Immature natural killer cell (primary cell): ENCODE measurements around the gene HP1BP3. TPM values are rescaled to one million over a fixed set of nuclear protein-coding genes. Genes with fewer than 3 reads are reported as not detected.
A peak's percentile ranks its signal among the peaks of the same experiment; 100 is the strongest.

ENCODE experiments used
- DNase-seq, 3 donors: peaks; one replicate each; pipeline ENCODE4 v3.0.0; 2022; ENCODE audit warnings: mixed read lengths in 1 of 3
- H3K27ac Mint-ChIP-seq, 6 donors: one replicate each; pipeline ENCODE4 v1.8.0; 2020; ENCODE audit warnings: mixed read lengths in 6 of 6, mild to moderate bottlenecking in 5 of 6, inconsistent platforms in 4 of 6, moderate library complexity in 3 of 6
- H3K27me3 Mint-ChIP-seq, 3 donors: one replicate each; pipeline ENCODE4 v1.8.0; 2020 to 2021; ENCODE audit warnings: low read depth in 3 of 3, mild to moderate bottlenecking in 3 of 3, mixed read lengths in 3 of 3, moderate library complexity in 3 of 3, inconsistent platforms in 1 of 3
- H3K36me3 Mint-ChIP-seq, 3 donors: one replicate each; pipeline ENCODE4 v1.8.0; 2020; ENCODE audit warnings: mixed read lengths in 3 of 3, inconsistent platforms in 2 of 3, mild to moderate bottlenecking in 2 of 3
- H3K4me1 Mint-ChIP-seq, 2 donors: one replicate each; pipeline ENCODE4 v1.8.0; 2020; ENCODE audit warnings: inconsistent platforms in 2 of 2, mild to moderate bottlenecking in 2 of 2, mixed read lengths in 2 of 2, moderate library complexity in 1 of 2
- H3K4me3 Mint-ChIP-seq, 5 donors: one replicate each; pipeline ENCODE4 v1.8.0; 2020; ENCODE audit warnings: mild to moderate bottlenecking in 5 of 5, mixed read lengths in 5 of 5, inconsistent platforms in 3 of 5, moderate library complexity in 3 of 5
- H3K9me3 Mint-ChIP-seq, 6 donors: one replicate each; pipeline ENCODE4 v1.8.0; 2020; ENCODE audit warnings: mild to moderate bottlenecking in 6 of 6, mixed read lengths in 6 of 6, inconsistent platforms in 4 of 6, moderate library complexity in 3 of 6
- polyA plus RNA-seq, 3 donors: library from polyadenylated mRNA; unstranded; fragments of 300-500 nt; fragmentation: Illumina TruSeq; gene quantifications; one replicate each; pipeline ENCODE4 v1.2.3, GENCODE V29; 2021

The HP1BP3 gene
- polyA plus RNA-seq, 3 donors from 2014 or later, result 160 to 208 (median 178) TPM

DNA sequence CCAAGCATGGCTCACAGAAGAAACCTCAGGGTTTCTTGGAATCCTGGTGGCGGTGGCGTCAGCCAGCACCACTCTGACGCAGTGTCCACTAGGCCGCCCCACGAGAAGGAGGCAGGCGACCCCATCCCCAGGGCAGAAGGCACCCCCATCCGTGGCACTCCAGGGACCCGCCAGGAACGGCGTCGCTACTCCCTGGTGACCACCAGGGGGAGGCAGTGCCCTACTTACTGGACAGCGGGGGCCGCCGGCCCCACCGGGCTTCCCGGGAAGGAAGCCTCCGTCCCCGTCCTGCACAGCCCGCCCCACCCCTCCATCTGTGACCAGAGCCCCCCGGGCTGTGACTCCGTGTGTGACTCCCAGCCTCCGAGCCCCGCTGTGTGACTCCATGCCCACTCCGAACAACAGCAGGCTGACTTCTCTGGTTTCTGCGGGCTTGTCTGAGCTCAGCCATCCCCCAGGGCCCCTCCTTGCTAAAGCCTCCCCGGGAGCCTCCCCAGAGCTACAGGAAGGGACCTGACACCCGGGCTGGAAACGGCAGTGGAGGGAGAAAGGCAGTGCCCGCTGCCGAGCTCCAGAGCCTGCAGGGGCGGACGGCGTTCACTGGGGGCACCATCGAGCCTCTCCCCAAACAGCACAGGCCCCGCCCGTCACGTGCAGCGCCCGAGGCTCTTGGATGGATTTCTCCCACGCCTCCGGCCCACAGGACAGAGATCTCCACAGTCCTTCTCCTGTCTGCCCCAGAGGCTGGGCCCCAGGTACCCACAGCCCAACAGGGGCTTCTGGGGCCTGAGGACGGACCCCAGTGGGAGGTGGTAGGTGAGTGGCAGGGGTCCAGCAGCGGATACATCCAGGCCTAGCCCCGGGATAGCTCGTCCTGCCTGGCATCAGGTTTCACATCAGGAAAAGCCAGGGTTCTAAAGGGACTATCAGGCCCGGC lies 90.4 kb downstream of the HP1BP3 start:
- Mint-ChIP-seq H3K36me3 (no peaks in the 10 kb centered on the region), H3K27ac (peak overlapping the region in 4 of 6 donors; percentile 5 to 75 (median 67)), H3K4me3 (peak overlapping the region; percentile 86 to 93 (median 89)), H3K9me3 (no peaks in the 10 kb centered on the region), H3K4me1 (peaks cover 5 to 6% of the 10 kb centered on the region in 2 donors), H3K27me3 (peaks cover 5 to 6% (median 6%) of the 10 kb centered on the region in 3 donors)
- DNase-seq, result peak; percentile 62 to 67 (median 63)

- no peaks in the 10 kb centered on the region for H3K36me3 Mint-ChIP-seq
- peak overlapping the region in 1 of 6 donors; percentile 1 for H3K27ac Mint-ChIP-seq
- peaks cover 5 to 6% (median 5%) of the 10 kb centered on the region in 3 donors for H3K27me3 Mint-ChIP-seq
- peaks cover 5 to 6% of the 10 kb centered on the region in 2 donors for H3K4me1 Mint-ChIP-seq
- DNase-seq, result no peak
- H3K4me3 Mint-ChIP-seq, result peak overlapping the region in 4 of 5 donors; percentile 30 to 93 (median 88)
- H3K9me3 Mint-ChIP-seq, result no peaks in the 10 kb centered on the region
Measured at GRCh38 chr1:20695515-20695914, 91.6 kb downstream of the HP1BP3 start.

DNA sequence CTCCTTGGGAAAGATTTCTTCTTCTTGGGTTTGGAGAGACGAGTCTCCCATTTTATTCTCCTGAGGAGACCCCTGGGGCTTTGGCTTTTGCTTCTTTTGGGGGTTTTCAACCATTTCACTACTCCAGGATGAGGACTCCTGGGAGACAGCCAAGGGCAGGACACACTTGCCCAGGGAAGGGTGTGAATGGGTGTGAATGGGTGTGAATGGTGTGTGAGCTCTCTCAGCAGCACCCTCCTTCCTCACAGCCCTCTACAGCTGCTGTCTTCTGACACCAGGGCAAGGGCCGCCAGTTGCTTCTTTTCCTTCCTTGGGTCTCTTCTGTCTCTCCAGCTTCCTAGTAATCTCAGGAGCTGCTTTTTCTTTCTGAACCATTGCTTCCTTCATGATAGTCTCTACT lies 93.5 kb downstream of the HP1BP3 start:
- no peak for DNase-seq
- Mint-ChIP-seq H3K9me3 (no peaks in the 10 kb centered on the region), H3K36me3 (no peaks in the 10 kb centered on the region), H3K4me3 (no peak overlapping the region), H3K27me3 (peaks cover 2 to 6% (median 5%) of the 10 kb centered on the region in 3 donors), H3K27ac (no peak overlapping the region), H3K4me1 (peaks cover 5 to 6% of the 10 kb centered on the region in 2 donors)

Other genes starting within 250 kb of the HP1BP3 start
- gene FAM43B, start 234.7 kb downstream of the HP1BP3 start, polyA plus RNA-seq, result not detected
- under 1 TPM in 1 of 3 donors, not detected in 2; 0.30 TPM for gene CDA, start 198.2 kb downstream of the HP1BP3 start, polyA plus RNA-seq
- 10 to 100 TPM; 25.5 to 40.5 (median 34.4) TPM for gene PINK1, start 153.8 kb downstream of the HP1BP3 start, polyA plus RNA-seq
- gene DDOST, start 125.9 kb downstream of the HP1BP3 start, polyA plus RNA-seq, result 100 to 1,000 TPM; 365 to 518 (median 376) TPM
- gene KIF17, start 69.3 kb downstream of the HP1BP3 start, polyA plus RNA-seq, result under 1 TPM in 1 of 3 donors, not detected in 2; 0.21 TPM
- gene SH2D5, start 54.6 kb downstream of the HP1BP3 start, polyA plus RNA-seq, result not detected